ENCODE measurements around the gene CS.
A peak's percentile ranks its signal among the peaks of the same experiment; 100 is the strongest.

CS gene

GRCh38 chr12:56256326-56256960, 43.7 kb downstream of the CS start:
- TF ChIP-seq CTCF (IDR thresholded peaks at IDR 0.05; ENCODE audit: unreplicated experiment in 3 of 3), result no peak
- peaks cover 32% of the 10 kb centered on the region for H3K4me1 Mint-ChIP-seq
- H3K9me3 Mint-ChIP-seq, result no peaks in the 10 kb centered on the region
- H3K27ac Mint-ChIP-seq, result peak overlapping the region; percentile 69 to 94 (median 81)
- H3K27me3 Mint-ChIP-seq (ENCODE audit: low read depth), result no peaks in the 10 kb centered on the region
- H3K4me3 Mint-ChIP-seq, result peak overlapping the region; percentile 96
- peaks cover 43% of the 10 kb centered on the region for H3K36me3 Mint-ChIP-seq (ENCODE audit: low read depth)

- Mint-ChIP-seq H3K27me3 (ENCODE audit: low read depth) (no peaks in the 10 kb centered on the region), H3K4me1 (peaks cover 26% of the 10 kb centered on the region), H3K36me3 (ENCODE audit: low read depth) (peaks cover 45% of the 10 kb centered on the region), H3K4me3 (peak overlapping the region; percentile 40 to 96 (median 96)), H3K9me3 (no peaks in the 10 kb centered on the region), H3K27ac (no peak overlapping the region)
- TF ChIP-seq CTCF (IDR thresholded peaks at IDR 0.05; ENCODE audit: unreplicated experiment in 3 of 3), result no peak
These were observed 44.5 kb downstream of the CS start for GRCh38 chr12:56255671-56256070.

- Mint-ChIP-seq H3K9me3 (no peaks in the 10 kb centered on the region), H3K27me3 (ENCODE audit: low read depth) (no peaks in the 10 kb centered on the region), H3K36me3 (ENCODE audit: low read depth) (peaks cover 54% of the 10 kb centered on the region), H3K27ac (no peak overlapping the region), H3K4me3 (peak overlapping the region in 1 of 3 experiments; percentile 50), H3K4me1 (peaks cover 16% of the 10 kb centered on the region)
- TF ChIP-seq CTCF (IDR thresholded peaks at IDR 0.05; ENCODE audit: unreplicated experiment in 3 of 3), result no peak
These were observed 47.0 kb downstream of the CS start for GRCh38 chr12:56253091-56253490.

GRCh38 chr12:56252649-56253048, 47.5 kb downstream of the CS start:
- Mint-ChIP-seq H3K27ac (no peak overlapping the region), H3K4me3 (no peak overlapping the region), H3K9me3 (no peaks in the 10 kb centered on the region), H3K4me1 (peaks cover 16% of the 10 kb centered on the region), H3K36me3 (ENCODE audit: low read depth) (peaks cover 56% of the 10 kb centered on the region), H3K27me3 (ENCODE audit: low read depth) (no peaks in the 10 kb centered on the region)
- no peak for TF ChIP-seq CTCF (IDR thresholded peaks at IDR 0.05; ENCODE audit: unreplicated experiment in 3 of 3)

GRCh38 chr12:56248711-56249110, 51.4 kb downstream of the CS start:
- no peak overlapping the region for H3K4me3 Mint-ChIP-seq
- no peaks in the 10 kb centered on the region for H3K27me3 Mint-ChIP-seq (ENCODE audit: low read depth)
- H3K4me1 Mint-ChIP-seq, result no peaks in the 10 kb centered on the region
- TF ChIP-seq CTCF (IDR thresholded peaks at IDR 0.05; ENCODE audit: unreplicated experiment in 3 of 3), result no peak
- H3K9me3 Mint-ChIP-seq, result no peaks in the 10 kb centered on the region
- peaks cover 61% of the 10 kb centered on the region for H3K36me3 Mint-ChIP-seq (ENCODE audit: low read depth)
- no peak overlapping the region for H3K27ac Mint-ChIP-seq

GRCh38 chr12:56247923-56248322, 52.2 kb downstream of the CS start:
- no peak overlapping the region for H3K27ac Mint-ChIP-seq
- TF ChIP-seq CTCF (IDR thresholded peaks at IDR 0.05; ENCODE audit: unreplicated experiment in 3 of 3), result no peak

More at GRCh38 chr12:56247923-56248322, 52.2 kb downstream of the CS start:
- no peaks in the 10 kb centered on the region for H3K4me1 Mint-ChIP-seq
- H3K36me3 Mint-ChIP-seq (ENCODE audit: low read depth), result peaks cover 57% of the 10 kb centered on the region
- H3K4me3 Mint-ChIP-seq, result no peak overlapping the region
- H3K9me3 Mint-ChIP-seq, result no peaks in the 10 kb centered on the region
- no peaks in the 10 kb centered on the region for H3K27me3 Mint-ChIP-seq (ENCODE audit: low read depth)

All from nephron (organoid).